ENCODE measurements around the gene FNDC3A. TPM values are rescaled to one million over a fixed set of nuclear protein-coding genes. Genes with fewer than 3 reads are reported as not detected.

Gene FNDC3A
- total RNA-seq, 1 experiment from 2014 or later: 34.3 TPM

- H3K36me3 ChIP-seq (ENCODE audit: low read depth): no peaks in the 10 kb centered on the region
- peak within 1 kb of the TSS; percentile 94 for H2AFZ ChIP-seq
- H3K27ac ChIP-seq: peak within 1 kb of the TSS; percentile 26; the same call in 1 of the 2 replicates
- TF ChIP-seq EZH2 (IDR thresholded peaks at IDR 0.05; ENCODE audit: low read depth) (no peak), CTCF (conservative IDR thresholded peaks at IDR 0.05) (no peak)
- H3K79me2 ChIP-seq (ENCODE audit: low read depth): peaks cover 4% of the 10 kb centered on the region; the same call in 1 of the 2 replicates
- H3K9me3 ChIP-seq (ENCODE audit: insufficient read depth, low read depth): no peaks in the 10 kb centered on the region
- ChIA-PET POLR2A (ENCODE audit: unreplicated experiment) (interaction anchor here (0.6 to 0.9 kb wide), 5 partner anchors 33 to 295 kb away, joined by 3 to 6 read pairs (median 3); no protein-coding TSS in a partner anchor), CTCF (interaction anchor here (1.0 to 1.5 kb wide), 2 partner anchors 8 to 146 kb away, joined by 3 read pairs; no protein-coding TSS in a partner anchor)
- no peaks in the 10 kb centered on the region for H4K20me1 ChIP-seq (ENCODE audit: insufficient read depth)
- intact Hi-C loops (cut with micrococcal nuclease; ENCODE audit: unreplicated experiment): loop anchor here (5.0 kb wide), 2 partner anchors 194 to 271 kb away; partner anchors contain the start of genes CAB39L, FNDC3A and SETDB2
- peaks cover 13% of the 10 kb centered on the region for H3K4me1 ChIP-seq (replicated peaks; ENCODE audit: insufficient read depth)
- peak within 1 kb of the TSS; percentile 89 for H3K4me2 ChIP-seq
- peak within 1 kb of the TSS; percentile 76 for H3K4me3 ChIP-seq
- TSS peak; percentile 43 for BruUV-seq (replicated peaks)
- peak; percentile 84 to 93 for DNase-seq
- H3K9me2 ChIP-seq (ENCODE audit: insufficient read depth): no peaks in the 10 kb centered on the region
- 0 out of 2 replicates have a peak, but pooled peaks cover 8% of the 10 kb centered on the region for H3F3A ChIP-seq (ENCODE audit: insufficient read depth, low read depth)
- H3K27me3 ChIP-seq (ENCODE audit: insufficient read depth, low read depth): peaks cover 28% of the 10 kb centered on the region
Observed at GRCh38 chr13:49247643-49248621, 272.2 kb downstream of the FNDC3A start, which contains the start of gene CDADC1. Gene CDADC1 (plus strand): TSS chr13:49247925. CDS start chr13:49248038, 113 bp downstream.

- BruUV-seq (replicated peaks): no TSS peak
- Histone ChIP-seq H3K9me3 (ENCODE audit: insufficient read depth, low read depth) (no peaks in the 10 kb centered on the region), H3F3A (ENCODE audit: insufficient read depth, low read depth) (0 out of 2 replicates have a peak, but pooled peaks cover 8% of the 10 kb centered on the region), H3K9me2 (ENCODE audit: insufficient read depth) (no peaks in the 10 kb centered on the region), H2AFZ (peak overlapping the region; percentile 94), H4K20me1 (ENCODE audit: insufficient read depth) (no peaks in the 10 kb centered on the region), H3K4me2 (peak overlapping the region; percentile 89), H3K36me3 (ENCODE audit: low read depth) (no peaks in the 10 kb centered on the region), H3K27me3 (ENCODE audit: insufficient read depth, low read depth) (peaks cover 21% of the 10 kb centered on the region), H3K4me3 (peak overlapping the region; percentile 76), H3K4me1 (replicated peaks; ENCODE audit: insufficient read depth) (peaks cover 13% of the 10 kb centered on the region), H3K79me2 (ENCODE audit: low read depth) (peaks cover 4% of the 10 kb centered on the region; the same call in 1 of the 2 replicates), H3K27ac (no peak overlapping the region)
- TF ChIP-seq EZH2 (IDR thresholded peaks at IDR 0.05; ENCODE audit: low read depth) (no peak), CTCF (conservative IDR thresholded peaks at IDR 0.05) (no peak)
- POLR2A ChIA-PET (ENCODE audit: unreplicated experiment): interaction anchor here (0.7 kb wide), 2 partner anchors 32 to 294 kb away, joined by 3 to 4 read pairs; no protein-coding TSS in a partner anchor
- CTCF ChIA-PET: interaction anchor here (1.0 to 1.5 kb wide), 2 partner anchors 9 to 147 kb away, joined by 3 read pairs; no protein-coding TSS in a partner anchor
- intact Hi-C loops (cut with micrococcal nuclease; ENCODE audit: unreplicated experiment): loop anchor here (5.0 kb wide), 2 partner anchors 194 to 271 kb away; partner anchors contain the start of genes CAB39L, FNDC3A and SETDB2
- peak in 1 of 2 experiments; percentile 5 for DNase-seq
Observed at GRCh38 chr13:49248622-49249002, 272.9 kb downstream of the FNDC3A start.

- H3K27me3 ChIP-seq (ENCODE audit: insufficient read depth, low read depth): no peaks in the 10 kb centered on the region
- no peaks in the 10 kb centered on the region for H3K9me3 ChIP-seq (ENCODE audit: insufficient read depth, low read depth)
- no peak overlapping the region for H2AFZ ChIP-seq
- intact Hi-C loops (cut with micrococcal nuclease; ENCODE audit: unreplicated experiment): no loop called here
- H3K79me2 ChIP-seq (ENCODE audit: low read depth): peaks cover 4% of the 10 kb centered on the region; the same call in 1 of the 2 replicates
- TF ChIP-seq EZH2 (IDR thresholded peaks at IDR 0.05; ENCODE audit: low read depth) (no peak), CTCF (conservative IDR thresholded peaks at IDR 0.05) (no peak)
- CTCF ChIA-PET: no interaction called here
- H3F3A ChIP-seq (ENCODE audit: insufficient read depth, low read depth): 0 out of 2 replicates have a peak, but pooled peaks cover 8% of the 10 kb centered on the region
- POLR2A ChIA-PET (ENCODE audit: unreplicated experiment): no interaction called here
- no peaks in the 10 kb centered on the region for H4K20me1 ChIP-seq (ENCODE audit: insufficient read depth)
- H3K9me2 ChIP-seq (ENCODE audit: insufficient read depth): no peaks in the 10 kb centered on the region
- 0 out of 2 replicates have a peak, but pooled peaks cover 2% of the 10 kb centered on the region for H3K36me3 ChIP-seq (ENCODE audit: low read depth)
- no peak overlapping the region for H3K4me3 ChIP-seq
- peaks cover 13% of the 10 kb centered on the region for H3K4me1 ChIP-seq (replicated peaks; ENCODE audit: insufficient read depth)
- no peak overlapping the region for H3K4me2 ChIP-seq
- no TSS peak for BruUV-seq (replicated peaks)
- no peak for DNase-seq
- H3K27ac ChIP-seq: no peak overlapping the region
Observed at GRCh38 chr13:49251326-49251725, 275.6 kb downstream of the FNDC3A start.

All from PC-9 (cell line).